ENCODE results near the gene GJC2. TPM values are rescaled to one million over a fixed set of nuclear protein-coding genes. Genes with fewer than 3 reads are reported as not detected.

Gene GJC2
- total and polyA plus RNA-seq, 4 donors = 10.4 to 20.3 (median 18.1) TPM

- H3K27me3 ChIP-seq (ENCODE audit: control insufficient read depth, insufficient read depth, low read length) = peaks cover 27% of the 10 kb centered on the region
- H3K9me3 ChIP-seq (ENCODE audit: control insufficient read depth, insufficient read depth, low read length) = no peaks in the 10 kb centered on the region
- no peak overlapping the region for H3K27ac ChIP-seq (ENCODE audit: low read depth, low read length)
- WGBS (ENCODE audit: insufficient coverage) = 79% methylated on average over 16 of the region's 16 CpGs
- no peak overlapping the region for H3K4me3 ChIP-seq (ENCODE audit: low read depth, low read length)
- H3K36me3 ChIP-seq (ENCODE audit: control insufficient read depth, insufficient read depth, low read length) = peaks cover 30% of the 10 kb centered on the region
- peaks cover 17% of the 10 kb centered on the region for H3K4me1 ChIP-seq (ENCODE audit: control insufficient read depth, insufficient read depth, low read length)
- no peak for DNase-seq (ENCODE audit: low read depth in 4 of 6, low spot score in 6 of 6)
Observed at GRCh38 chr1:228155596-228156514, 6.1 kb downstream of the GJC2 start.

GRCh38 chr1:228156515-228156881 is 6.8 kb downstream of the GJC2 start:
- peaks cover 23% of the 10 kb centered on the region for H3K36me3 ChIP-seq (ENCODE audit: control insufficient read depth, insufficient read depth, low read length)
- no peak for DNase-seq (ENCODE audit: low read depth in 4 of 6, low spot score in 6 of 6)
- H3K4me1 ChIP-seq (ENCODE audit: control insufficient read depth, insufficient read depth, low read length) = peaks cover 10% of the 10 kb centered on the region
- peaks cover 30% of the 10 kb centered on the region for H3K27me3 ChIP-seq (ENCODE audit: control insufficient read depth, insufficient read depth, low read length)
- 81% methylated on average over 9 of the region's 9 CpGs for WGBS (ENCODE audit: insufficient coverage)
- H3K9me3 ChIP-seq (ENCODE audit: control insufficient read depth, insufficient read depth, low read length) = no peaks in the 10 kb centered on the region
- H3K4me3 ChIP-seq (ENCODE audit: low read depth, low read length) = no peak overlapping the region
- H3K27ac ChIP-seq (ENCODE audit: low read depth, low read length) = no peak overlapping the region

- H3K9me3 ChIP-seq (ENCODE audit: control insufficient read depth, insufficient read depth, low read length) = no peaks in the 10 kb centered on the region
- WGBS (ENCODE audit: insufficient coverage) = 83% methylated on average over 24 of the region's 24 CpGs
- no peak for DNase-seq (ENCODE audit: low read depth in 4 of 6, low spot score in 6 of 6)
- H3K4me1 ChIP-seq (ENCODE audit: control insufficient read depth, insufficient read depth, low read length) = peaks cover 7% of the 10 kb centered on the region
- no peak overlapping the region for H3K27ac ChIP-seq (ENCODE audit: low read depth, low read length)
- no peak overlapping the region for H3K4me3 ChIP-seq (ENCODE audit: low read depth, low read length)
- H3K36me3 ChIP-seq (ENCODE audit: control insufficient read depth, insufficient read depth, low read length) = peaks cover 17% of the 10 kb centered on the region
- peaks cover 34% of the 10 kb centered on the region for H3K27me3 ChIP-seq (ENCODE audit: control insufficient read depth, insufficient read depth, low read length)
Observed at GRCh38 chr1:228156941-228157728, 7.4 kb downstream of the GJC2 start.

- Histone ChIP-seq H3K9me3 (ENCODE audit: control insufficient read depth, insufficient read depth, low read length) (no peaks in the 10 kb centered on the region), H3K27ac (ENCODE audit: low read depth, low read length) (no peak overlapping the region), H3K4me3 (ENCODE audit: low read depth, low read length) (no peak overlapping the region), H3K4me1 (ENCODE audit: control insufficient read depth, insufficient read depth, low read length) (peaks cover 13% of the 10 kb centered on the region), H3K27me3 (ENCODE audit: control insufficient read depth, insufficient read depth, low read length) (peaks cover 34% of the 10 kb centered on the region), H3K36me3 (ENCODE audit: control insufficient read depth, insufficient read depth, low read length) (peaks cover 12% of the 10 kb centered on the region)
- WGBS (ENCODE audit: insufficient coverage) = 50% methylated on average over 38 of the region's 43 CpGs
- no peak for DNase-seq (ENCODE audit: low read depth in 4 of 6, low spot score in 6 of 6)
Observed at GRCh38 chr1:228157729-228158126, 8.0 kb downstream of the GJC2 start.

- Histone ChIP-seq H3K36me3 (ENCODE audit: control insufficient read depth, insufficient read depth, low read length) (peaks cover 9% of the 10 kb centered on the region), H3K27me3 (ENCODE audit: control insufficient read depth, insufficient read depth, low read length) (peaks cover 36% of the 10 kb centered on the region), H3K4me3 (ENCODE audit: low read depth, low read length) (no peak overlapping the region), H3K9me3 (ENCODE audit: control insufficient read depth, insufficient read depth, low read length) (no peaks in the 10 kb centered on the region), H3K4me1 (ENCODE audit: control insufficient read depth, insufficient read depth, low read length) (peaks cover 14% of the 10 kb centered on the region), H3K27ac (ENCODE audit: low read depth, low read length) (no peak overlapping the region)
- 9% methylated on average over 98 of the region's 98 CpGs for WGBS (ENCODE audit: insufficient coverage)
- DNase-seq (ENCODE audit: low read depth in 4 of 6, low spot score in 6 of 6) = no peak
Observed at GRCh38 chr1:228158151-228159007, 8.6 kb downstream of the GJC2 start.

- H3K27ac ChIP-seq (ENCODE audit: low read depth, low read length) = no peak overlapping the region
Observed at GRCh38 chr1:228159008-228159665, 9.4 kb downstream of the GJC2 start.

GRCh38 chr1:228160201-228160761 is 10.6 kb downstream of the GJC2 start:
- WGBS (ENCODE audit: insufficient coverage) = 79% methylated on average over 15 of the region's 15 CpGs
- peaks cover 26% of the 10 kb centered on the region for H3K4me1 ChIP-seq (ENCODE audit: control insufficient read depth, insufficient read depth, low read length)
- H3K36me3 ChIP-seq (ENCODE audit: control insufficient read depth, insufficient read depth, low read length) = peaks cover 12% of the 10 kb centered on the region
- peaks cover 36% of the 10 kb centered on the region for H3K27me3 ChIP-seq (ENCODE audit: control insufficient read depth, insufficient read depth, low read length)
- H3K27ac ChIP-seq (ENCODE audit: low read depth, low read length) = no peak overlapping the region
- no peak for DNase-seq (ENCODE audit: low read depth in 4 of 6, low spot score in 6 of 6)
- H3K9me3 ChIP-seq (ENCODE audit: control insufficient read depth, insufficient read depth, low read length) = no peaks in the 10 kb centered on the region
- H3K4me3 ChIP-seq (ENCODE audit: low read depth, low read length) = no peak overlapping the region

More at GRCh38 chr1:228159008-228159665, 9.4 kb downstream of the GJC2 start:
- H3K36me3 ChIP-seq (ENCODE audit: control insufficient read depth, insufficient read depth, low read length) = peaks cover 11% of the 10 kb centered on the region
- peaks cover 18% of the 10 kb centered on the region for H3K4me1 ChIP-seq (ENCODE audit: control insufficient read depth, insufficient read depth, low read length)
- no peaks in the 10 kb centered on the region for H3K9me3 ChIP-seq (ENCODE audit: control insufficient read depth, insufficient read depth, low read length)
- no peak overlapping the region for H3K4me3 ChIP-seq (ENCODE audit: low read depth, low read length)
- DNase-seq (ENCODE audit: low read depth in 4 of 6, low spot score in 6 of 6) = no peak
- peaks cover 36% of the 10 kb centered on the region for H3K27me3 ChIP-seq (ENCODE audit: control insufficient read depth, insufficient read depth, low read length)
- WGBS (ENCODE audit: insufficient coverage) = 74% methylated on average over 13 of the region's 14 CpGs

- peaks cover 36% of the 10 kb centered on the region for H3K27me3 ChIP-seq (ENCODE audit: control insufficient read depth, insufficient read depth, low read length)
- H3K9me3 ChIP-seq (ENCODE audit: control insufficient read depth, insufficient read depth, low read length) = no peaks in the 10 kb centered on the region
- DNase-seq (ENCODE audit: low read depth in 4 of 6, low spot score in 6 of 6) = no peak
- H3K36me3 ChIP-seq (ENCODE audit: control insufficient read depth, insufficient read depth, low read length) = peaks cover 11% of the 10 kb centered on the region
- H3K4me1 ChIP-seq (ENCODE audit: control insufficient read depth, insufficient read depth, low read length) = peaks cover 28% of the 10 kb centered on the region
- 47% methylated on average over 4 of the region's 7 CpGs for WGBS (ENCODE audit: insufficient coverage)
- H3K4me3 ChIP-seq (ENCODE audit: low read depth, low read length) = no peak overlapping the region
- H3K27ac ChIP-seq (ENCODE audit: low read depth, low read length) = no peak overlapping the region
Observed at GRCh38 chr1:228161362-228161761, 11.6 kb downstream of the GJC2 start.
